Measurements from ENCODE around the gene RNF6.

DNA sequence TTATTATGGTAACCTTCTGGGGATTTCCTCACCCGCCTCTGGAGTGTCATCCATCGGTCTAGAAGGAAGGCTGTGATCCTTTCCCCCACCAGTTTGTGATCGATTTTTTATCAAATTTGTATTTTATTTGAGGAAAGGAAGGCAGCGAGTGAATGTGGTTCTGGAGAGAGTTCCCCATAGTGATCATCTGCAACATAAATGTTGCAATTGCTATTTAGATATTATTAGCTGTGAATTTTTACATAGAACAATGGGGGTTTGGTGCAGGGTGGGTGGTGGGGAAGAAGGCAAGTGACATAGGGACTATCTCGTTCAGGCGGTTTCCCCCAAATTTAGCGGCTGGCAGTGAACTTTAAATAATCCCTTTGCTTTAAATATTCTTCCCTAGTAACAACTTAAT, 33.0 kb upstream of the RNF6 start:
- no peak for TF ChIP-seq USF2 (IDR thresholded peaks at IDR 0.05; ENCODE audit: borderline replicate concordance, low read depth, low read length)
- TF ChIP-seq REST (IDR thresholded peaks at IDR 0.05; ENCODE audit: low read depth, low read length) = no peak
